HCT116 (cell line): ENCODE data around the gene PARP6. TPM values are rescaled to one million over a fixed set of nuclear protein-coding genes. Genes with fewer than 3 reads are reported as not detected.

Experiments used
- ATAC-seq: fragments of 200-7000 bp; cut with Tn5 transposase; 2 replicates; pipeline ENCODE4 v1.9.1; 2020; ENCODE audit warnings: mild to moderate bottlenecking, moderate library complexity
- BruUV-seq: library from RNA; stranded (reverse); fragments of 400-500 nt; replicated peaks from 2 replicates; lab custom pipeline; 2021; lab: Mats Ljungman, UMichigan
- CTCF ChIA-PET: fragments of 300-600 bp; sonication (Branson Sonifier 250); formaldehyde crosslinking; loops from one replicate; lab custom pipeline; 2021; ENCODE audit warnings: antibody characterized with exemption; lab: Charles Lee
- POLR2A ChIA-PET: fragments of 300-600, 350-600 bp; sonication (Branson Sonifier 250); formaldehyde crosslinking; loops from one replicate; lab custom pipeline; 2021; ENCODE audit warnings: antibody characterized with exemption; lab: Charles Lee
- RAD21 ChIA-PET, 2 experiments: fragments of 300-600 bp; sonication (Branson Sonifier 250); formaldehyde crosslinking; loops; one replicate each; lab custom pipeline; 2023; ENCODE audit warnings: low total read pairs in 2 of 2; ENCODE audit not compliant: uncharacterized antibody in 2 of 2, unreplicated experiment in 2 of 2, low non-redundant PET in 1 of 2; lab: Charles Lee
- DNase-seq: peaks from one replicate; pipeline ENCODE4 v3.0.0-alpha.2; 2010; ENCODE audit warnings: low read depth, low spot score
- H2AFZ ChIP-seq: fragments of 200-600 bp; shearing (Covaris generic), sonication (generic); 2 replicates; pipeline ENCODE4 v1.6.1; 2017; ENCODE audit warnings: low read depth, mixed run types, mixed read lengths, antibody characterized with exemption, low read length; ENCODE audit not compliant: poor library complexity, severe bottlenecking
- H3K27ac ChIP-seq: 2 replicates; pipeline ENCODE4 v1.5.1; 2012; ENCODE audit warnings: low read depth, low read length
- H3K27me3 ChIP-seq: fragments of 200-600 bp; sonication (generic); 2 replicates; pipeline ENCODE4 v1.6.1; 2016; ENCODE audit warnings: mixed run types, low read length, mixed read lengths; ENCODE audit not compliant: insufficient read depth
- H3K36me3 ChIP-seq, 2 experiments: fragments of 200-500 bp in 1 of 2; fragments of 200-600 bp in 1 of 2; sonication (Bioruptor generic) in 1 of 2; sonication (generic) in 1 of 2; 2 replicates each; pipeline versions ENCODE4 v1.5.1 to v1.6.1; 2014 to 2016; ENCODE audit warnings: low read length in 2 of 2, inconsistent platforms in 1 of 2, mixed read lengths in 1 of 2, mixed run types in 1 of 2; ENCODE audit not compliant: insufficient read depth in 2 of 2, control insufficient read depth in 1 of 2
- H3K4me1 ChIP-seq, 2 experiments: fragments of 200-600 bp in 1 of 2; sonication (generic) in 1 of 2; 2 replicates each; pipeline versions ENCODE4 v1.5.1 to v1.6.1; 2012 to 2017; ENCODE audit warnings: low read length in 2 of 2, inconsistent platforms in 1 of 2, mild to moderate bottlenecking in 1 of 2, mixed read lengths in 1 of 2, mixed run types in 1 of 2, moderate library complexity in 1 of 2; ENCODE audit not compliant: insufficient read depth in 2 of 2, control insufficient read depth in 1 of 2
- H3K4me2 ChIP-seq: fragments of 200-600 bp; sonication (generic); 2 replicates; pipeline ENCODE4 v1.6.1; 2017; ENCODE audit warnings: mixed run types, low read length, mixed read lengths
- H3K4me3 ChIP-seq, 2 experiments: fragments of 200-600 bp in 1 of 2; sonication (generic) in 1 of 2; replicated peaks in 1 of 2; 2 replicates each; pipeline ENCODE4 v1.5.1; 2011 to 2016; ENCODE audit warnings: low read length in 2 of 2, control low read depth in 1 of 2, low read depth in 1 of 2, mild to moderate bottlenecking in 1 of 2, mixed read lengths in 1 of 2, mixed run types in 1 of 2
- H3K79me2 ChIP-seq: fragments of 200-600 bp; sonication (generic); 2 replicates; pipeline ENCODE4 v1.6.1; 2017; ENCODE audit warnings: mild to moderate bottlenecking, mixed run types, low read length, moderate library complexity, mixed read lengths; ENCODE audit not compliant: insufficient read depth
- H3K9ac ChIP-seq: fragments of 200-600 bp; sonication (generic); 2 replicates; pipeline ENCODE4 v1.6.1; 2016; ENCODE audit warnings: low read length, mixed read lengths
- H3K9me2 ChIP-seq: fragments of 200-600 bp; sonication (generic), shearing (Covaris generic); 2 replicates; pipeline ENCODE4 v1.6.1; 2017; ENCODE audit warnings: mixed run types, mild to moderate bottlenecking, moderate library complexity; ENCODE audit not compliant: insufficient read depth
- H3K9me3 ChIP-seq, 2 experiments: fragments of 200-500 bp in 1 of 2; fragments of 200-600 bp in 1 of 2; sonication (Bioruptor generic) in 1 of 2; sonication (generic) in 1 of 2; 2 replicates each; pipeline ENCODE4 v1.6.1; 2014 to 2017; ENCODE audit warnings: low read length in 2 of 2, mixed read lengths in 2 of 2, inconsistent platforms in 1 of 2, low read depth in 1 of 2, mild to moderate bottlenecking in 1 of 2, mixed run types in 1 of 2, moderate library complexity in 1 of 2; ENCODE audit not compliant: control insufficient read depth in 1 of 2, insufficient read depth in 1 of 2
- H4K20me1 ChIP-seq: fragments of 200-600 bp; sonication (generic), shearing (Covaris generic); 2 replicates; pipeline ENCODE4 v1.6.1; 2017; ENCODE audit warnings: mixed run types, mild to moderate bottlenecking, moderate library complexity; ENCODE audit not compliant: insufficient read depth
- CBX3 ChIP-seq: IDR thresholded peaks from 2 replicates; pipeline ENCODE4 v1.6.1; 2012; ENCODE audit warnings: low read depth
- EGR1 ChIP-seq: IDR thresholded peaks from 2 replicates; pipeline ENCODE4 v1.6.1; 2012; ENCODE audit warnings: low read depth
- ELF1 ChIP-seq: IDR thresholded peaks from 2 replicates; pipeline ENCODE4 v1.6.1; 2012; ENCODE audit warnings: low read depth, borderline replicate concordance
- EZH2phosphoT487 ChIP-seq: fragments of 200-600 bp; IDR thresholded peaks from 2 replicates; pipeline ENCODE4 v1.6.1; 2018; ENCODE audit warnings: antibody characterized with exemption, borderline replicate concordance
- FOSL1 ChIP-seq: IDR thresholded peaks from 2 replicates; pipeline ENCODE4 v1.6.1; 2012; ENCODE audit warnings: low read depth
- JUND ChIP-seq: IDR thresholded peaks from 2 replicates; pipeline ENCODE4 v1.6.1; 2012
- MAX ChIP-seq: IDR thresholded peaks from 2 replicates; pipeline ENCODE4 v1.6.1; 2012
- POLR2A ChIP-seq: IDR thresholded peaks from 2 replicates; pipeline ENCODE4 v1.7.0; 2011; ENCODE audit warnings: borderline replicate concordance; ENCODE audit not compliant: insufficient read depth, insufficient read length; ENCODE audit errors: extremely low read depth
- POLR2AphosphoS5 ChIP-seq: IDR thresholded peaks from 2 replicates; pipeline ENCODE4 v1.6.1; 2011; ENCODE audit warnings: mild to moderate bottlenecking, low read depth, low read length, moderate library complexity
- RAD21 ChIP-seq: IDR thresholded peaks from 2 replicates; pipeline ENCODE4 v1.6.1; 2012; ENCODE audit warnings: low read depth, mild to moderate bottlenecking
- REST ChIP-seq: IDR thresholded peaks from 2 replicates; pipeline ENCODE4 v1.6.1; 2012; ENCODE audit warnings: low read depth
- SIN3A ChIP-seq: IDR thresholded peaks from 2 replicates; pipeline ENCODE4 v1.6.1; 2012; ENCODE audit warnings: low read depth
- SP1 ChIP-seq: IDR thresholded peaks from 2 replicates; pipeline ENCODE4 v1.6.1; 2012; ENCODE audit warnings: low read depth
- TCF7L2 ChIP-seq: IDR thresholded peaks from 2 replicates; pipeline ENCODE4 v1.7.0; 2011; ENCODE audit warnings: borderline replicate concordance, inconsistent platforms; ENCODE audit not compliant: insufficient read depth, insufficient read length; ENCODE audit errors: extremely low read depth
- YY1 ChIP-seq: IDR thresholded peaks from 2 replicates; pipeline ENCODE4 v1.6.1; 2011; ENCODE audit warnings: low read length, low read depth, moderate library complexity, mild to moderate bottlenecking; ENCODE audit not compliant: insufficient replicate concordance; ENCODE audit errors: extremely low read depth
- ZFX ChIP-seq: fragments of 450-650 bp; IDR thresholded peaks from 2 replicates; pipeline ENCODE4 v1.6.1; 2017
- ZNF274 ChIP-seq: fragments of 200-500 bp; sonication (Bioruptor generic); IDR thresholded peaks from 2 replicates; pipeline ENCODE4 v1.6.1; 2014; ENCODE audit warnings: mild to moderate bottlenecking, low read depth, low read length, inconsistent platforms
- intact Hi-C: fragments of 100-400 bp; cut with micrococcal nuclease; formaldehyde crosslinking; loops from 2 replicates; pipeline ENCODE4 v1.10.0; 2022
- total RNA-seq: library from RNA; stranded (reverse); gene quantifications from one replicate; pipeline ENCODE4 v1.2.1, GENCODE V29; 2021; ENCODE audit not compliant: unreplicated experiment
- TF ChIP-seq, protein P1 (sequence below), 3 experiments: fragments of 200-600 bp in 1 of 3; sonication (generic) in 1 of 3; IDR thresholded peaks in 2 of 3; conservative IDR thresholded peaks in 1 of 3; 2 replicates each; pipeline ENCODE4 v1.5.1; 2012 to 2017; ENCODE audit warnings: low read depth in 2 of 3, low read length in 2 of 3, antibody characterized with exemption in 1 of 3, borderline replicate concordance in 1 of 3, control low read depth in 1 of 3, mild to moderate bottlenecking in 1 of 3, mixed read lengths in 1 of 3, mixed run types in 1 of 3, moderate library complexity in 1 of 3; ENCODE audit not compliant: insufficient read depth in 1 of 3
- TF ChIP-seq, protein P2 (sequence below): IDR thresholded peaks from 2 replicates; pipeline ENCODE4 v1.6.1; 2011; ENCODE audit warnings: mild to moderate bottlenecking, low read length, moderate library complexity; ENCODE audit not compliant: insufficient replicate concordance; ENCODE audit errors: extremely low read depth

The PARP6 gene
- total RNA-seq, 1 experiment from 2014 or later: 67.9 TPM

- POLR2A ChIA-PET: no interaction called here
- RAD21 ChIA-PET: no interaction called here
- no peaks in the 10 kb centered on the region for H4K20me1 ChIP-seq
Measured at GRCh38 chr15:72265031-72265430, 7.3 kb downstream of the PARP6 start.

More at GRCh38 chr15:72265031-72265430, 7.3 kb downstream of the PARP6 start:
- Histone ChIP-seq H3K9me3 (no peaks in the 10 kb centered on the region), H3K4me3 (no peak overlapping the region), H3K79me2 (peaks cover 6% of the 10 kb centered on the region; the same call in 1 of the 2 replicates), H3K4me2 (no peak overlapping the region), H3K4me1 (0 out of 4 replicates have a peak, but pooled peaks cover 0 to 5% of the 10 kb centered on the region in 2 experiments), H3K36me3 (peaks cover 63 to 65% of the 10 kb centered on the region in 2 experiments), H3K27ac (no peak overlapping the region), H3K27me3 (no peaks in the 10 kb centered on the region), H3K9me2 (no peaks in the 10 kb centered on the region), H3K9ac (no peak overlapping the region), H2AFZ (no peak overlapping the region)
- ATAC-seq: no peak
- intact Hi-C loops: no loop called here
- TF ChIP-seq POLR2A (no peak), EGR1 (no peak), SIN3A (no peak), TCF7L2 (no peak), RAD21 (no peak), ZFX (no peak), SP1 (no peak), ZNF274 (no peak), MAX (no peak), FOSL1 (no peak), REST (no peak), EZH2phosphoT487 (no peak), CBX3 (no peak), JUND (no peak), ELF1 (no peak), POLR2AphosphoS5 (no peak), YY1 (no peak)
- TF ChIP-seq, protein P1, sequence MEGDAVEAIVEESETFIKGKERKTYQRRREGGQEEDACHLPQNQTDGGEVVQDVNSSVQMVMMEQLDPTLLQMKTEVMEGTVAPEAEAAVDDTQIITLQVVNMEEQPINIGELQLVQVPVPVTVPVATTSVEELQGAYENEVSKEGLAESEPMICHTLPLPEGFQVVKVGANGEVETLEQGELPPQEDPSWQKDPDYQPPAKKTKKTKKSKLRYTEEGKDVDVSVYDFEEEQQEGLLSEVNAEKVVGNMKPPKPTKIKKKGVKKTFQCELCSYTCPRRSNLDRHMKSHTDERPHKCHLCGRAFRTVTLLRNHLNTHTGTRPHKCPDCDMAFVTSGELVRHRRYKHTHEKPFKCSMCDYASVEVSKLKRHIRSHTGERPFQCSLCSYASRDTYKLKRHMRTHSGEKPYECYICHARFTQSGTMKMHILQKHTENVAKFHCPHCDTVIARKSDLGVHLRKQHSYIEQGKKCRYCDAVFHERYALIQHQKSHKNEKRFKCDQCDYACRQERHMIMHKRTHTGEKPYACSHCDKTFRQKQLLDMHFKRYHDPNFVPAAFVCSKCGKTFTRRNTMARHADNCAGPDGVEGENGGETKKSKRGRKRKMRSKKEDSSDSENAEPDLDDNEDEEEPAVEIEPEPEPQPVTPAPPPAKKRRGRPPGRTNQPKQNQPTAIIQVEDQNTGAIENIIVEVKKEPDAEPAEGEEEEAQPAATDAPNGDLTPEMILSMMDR (IDR thresholded peaks at IDR 0.05 in 2 of 3, conservative IDR thresholded peaks at IDR 0.05 in 1 of 3; ENCODE audit: borderline replicate concordance in 1 of 3, insufficient read depth in 1 of 3, low read depth in 2 of 3, low read length in 2 of 3): no peak
- TF ChIP-seq, protein P2, sequence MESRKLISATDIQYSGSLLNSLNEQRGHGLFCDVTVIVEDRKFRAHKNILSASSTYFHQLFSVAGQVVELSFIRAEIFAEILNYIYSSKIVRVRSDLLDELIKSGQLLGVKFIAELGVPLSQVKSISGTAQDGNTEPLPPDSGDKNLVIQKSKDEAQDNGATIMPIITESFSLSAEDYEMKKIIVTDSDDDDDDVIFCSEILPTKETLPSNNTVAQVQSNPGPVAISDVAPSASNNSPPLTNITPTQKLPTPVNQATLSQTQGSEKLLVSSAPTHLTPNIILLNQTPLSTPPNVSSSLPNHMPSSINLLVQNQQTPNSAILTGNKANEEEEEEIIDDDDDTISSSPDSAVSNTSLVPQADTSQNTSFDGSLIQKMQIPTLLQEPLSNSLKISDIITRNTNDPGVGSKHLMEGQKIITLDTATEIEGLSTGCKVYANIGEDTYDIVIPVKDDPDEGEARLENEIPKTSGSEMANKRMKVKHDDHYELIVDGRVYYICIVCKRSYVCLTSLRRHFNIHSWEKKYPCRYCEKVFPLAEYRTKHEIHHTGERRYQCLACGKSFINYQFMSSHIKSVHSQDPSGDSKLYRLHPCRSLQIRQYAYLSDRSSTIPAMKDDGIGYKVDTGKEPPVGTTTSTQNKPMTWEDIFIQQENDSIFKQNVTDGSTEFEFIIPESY: no peak
- DNase-seq: no peak
- CTCF ChIA-PET: no interaction called here
- no TSS peak for BruUV-seq
